LNCaP clone FGC (cell line): ENCODE results near the gene CELF1.
"Not testable (repeated sequence)": the region's sequence is repeated elsewhere in the genome, so short reads cannot be mapped to it uniquely, and the experiment has no call there.

Experiments used
- DNase-seq: peaks from one replicate; pipeline ENCODE4 v3.0.0-alpha.2; 2011; ENCODE audit warnings: low read depth
- H3K4me3 ChIP-seq: 2 replicates; pipeline ENCODE4 v1.5.1; 2011; ENCODE audit warnings: mild to moderate bottlenecking, low read depth, low read length, control low read depth
- CTCF ChIP-seq: IDR thresholded peaks from 2 replicates; pipeline ENCODE4 v1.5.1; 2012; ENCODE audit warnings: mild to moderate bottlenecking; ENCODE audit not compliant: control insufficient read depth, insufficient read depth; ENCODE audit errors: extremely low read depth

The CELF1 gene

GRCh38 chr11:47466201-47466600 lies 86.7 kb downstream of the CELF1 start:
- DNase-seq: no peak
- H3K4me3 ChIP-seq: no peak overlapping the region
- TF ChIP-seq CTCF: no peak

- TF ChIP-seq CTCF: no peak
- H3K4me3 ChIP-seq: no peak overlapping the region
- DNase-seq: no peak
Observed at GRCh38 chr11:47464483-47464882, 88.4 kb downstream of the CELF1 start.

GRCh38 chr11:47461876-47462275 lies 91.1 kb downstream of the CELF1 start:
- no peak overlapping the region for H3K4me3 ChIP-seq
- no peak for TF ChIP-seq CTCF

GRCh38 chr11:47460571-47461235 lies 92.2 kb downstream of the CELF1 start:
- no peak overlapping the region for H3K4me3 ChIP-seq
- DNase-seq: no peak
- TF ChIP-seq CTCF: no peak

More at GRCh38 chr11:47461876-47462275, 91.1 kb downstream of the CELF1 start:
- no peak for DNase-seq

- TF ChIP-seq CTCF: peak; percentile 95
- DNase-seq: peak; percentile 68
Observed at GRCh38 chr11:47454258-47454671, 98.7 kb downstream of the CELF1 start.

GRCh38 chr11:47453365-47453764 lies 99.6 kb downstream of the CELF1 start:
- no peak for DNase-seq
- H3K4me3 ChIP-seq: no peak overlapping the region
- no peak for TF ChIP-seq CTCF

More at GRCh38 chr11:47454258-47454671, 98.7 kb downstream of the CELF1 start:
- H3K4me3 ChIP-seq: not testable (repeated sequence)

GRCh38 chr11:47451990-47452389 lies 100.9 kb downstream of the CELF1 start:
- DNase-seq: no peak
- TF ChIP-seq CTCF: no peak
- no peak overlapping the region for H3K4me3 ChIP-seq
